ENCODE results near the gene CALB2.

The CALB2 gene

GRCh38 chr16:71402674-71403073 lies 44.2 kb downstream of the CALB2 start:
- no peaks in the 10 kb centered on the region; the same call in 1 of the 2 replicates for H3K27me3 ChIP-seq (ENCODE audit: insufficient read depth, low read length)

GRCh38 chr16:71404364-71404763 lies 45.8 kb downstream of the CALB2 start:
- Histone ChIP-seq H3K27me3 (ENCODE audit: insufficient read depth, low read length) (no peaks in the 10 kb centered on the region; the same call in 1 of the 2 replicates), H3K9me3 (ENCODE audit: insufficient read depth, low read depth, low read length) (peaks cover 10% of the 10 kb centered on the region), H3K4me1 (ENCODE audit: insufficient read depth, low read length) (peaks cover 12% of the 10 kb centered on the region; the same call in 1 of the 2 replicates), H3K4me3 (ENCODE audit: low read length) (no peak overlapping the region), H3K9ac (ENCODE audit: low read depth, low read length) (no peak overlapping the region), H3K36me3 (ENCODE audit: insufficient read depth, low read depth, low read length) (no peaks in the 10 kb centered on the region), H3K27ac (ENCODE audit: low read length) (no peak overlapping the region)

More at GRCh38 chr16:71402674-71403073, 44.2 kb downstream of the CALB2 start:
- Histone ChIP-seq H3K27ac (ENCODE audit: low read length) (no peak overlapping the region), H3K9me3 (ENCODE audit: insufficient read depth, low read depth, low read length) (peaks cover 10% of the 10 kb centered on the region), H3K9ac (ENCODE audit: low read depth, low read length) (no peak overlapping the region), H3K4me3 (ENCODE audit: low read length) (no peak overlapping the region), H3K4me1 (ENCODE audit: insufficient read depth, low read length) (peaks cover 12% of the 10 kb centered on the region; the same call in 1 of the 2 replicates), H3K36me3 (ENCODE audit: insufficient read depth, low read depth, low read length) (no peaks in the 10 kb centered on the region)

GRCh38 chr16:71406316-71406715 lies 47.8 kb downstream of the CALB2 start:
- Histone ChIP-seq H3K4me1 (ENCODE audit: insufficient read depth, low read length) (peaks cover 6% of the 10 kb centered on the region; the same call in 1 of the 2 replicates), H3K4me3 (ENCODE audit: low read length) (no peak overlapping the region), H3K27me3 (ENCODE audit: insufficient read depth, low read length) (no peaks in the 10 kb centered on the region; the same call in 1 of the 2 replicates), H3K27ac (ENCODE audit: low read length) (no peak overlapping the region), H3K9ac (ENCODE audit: low read depth, low read length) (no peak overlapping the region), H3K36me3 (ENCODE audit: insufficient read depth, low read depth, low read length) (no peaks in the 10 kb centered on the region), H3K9me3 (ENCODE audit: insufficient read depth, low read depth, low read length) (peaks cover 10% of the 10 kb centered on the region)

GRCh38 chr16:71406724-71407123 lies 48.2 kb downstream of the CALB2 start:
- no peak overlapping the region for H3K9ac ChIP-seq (ENCODE audit: low read depth, low read length)
- H3K4me3 ChIP-seq (ENCODE audit: low read length) = no peak overlapping the region
- H3K36me3 ChIP-seq (ENCODE audit: insufficient read depth, low read depth, low read length) = no peaks in the 10 kb centered on the region
- peaks cover 10% of the 10 kb centered on the region for H3K9me3 ChIP-seq (ENCODE audit: insufficient read depth, low read depth, low read length)
- H3K4me1 ChIP-seq (ENCODE audit: insufficient read depth, low read length) = peaks cover 5% of the 10 kb centered on the region; the same call in 1 of the 2 replicates
- no peaks in the 10 kb centered on the region; the same call in 1 of the 2 replicates for H3K27me3 ChIP-seq (ENCODE audit: insufficient read depth, low read length)
- H3K27ac ChIP-seq (ENCODE audit: low read length) = no peak overlapping the region

GRCh38 chr16:71407731-71408130 lies 49.2 kb downstream of the CALB2 start:
- H3K36me3 ChIP-seq (ENCODE audit: insufficient read depth, low read depth, low read length) = no peaks in the 10 kb centered on the region
- no peaks in the 10 kb centered on the region for H3K4me1 ChIP-seq (ENCODE audit: insufficient read depth, low read length)
- no peak overlapping the region for H3K4me3 ChIP-seq (ENCODE audit: low read length)
- peaks cover 10% of the 10 kb centered on the region for H3K9me3 ChIP-seq (ENCODE audit: insufficient read depth, low read depth, low read length)
- H3K27me3 ChIP-seq (ENCODE audit: insufficient read depth, low read length) = no peaks in the 10 kb centered on the region; the same call in 1 of the 2 replicates
- H3K9ac ChIP-seq (ENCODE audit: low read depth, low read length) = no peak overlapping the region
- no peak overlapping the region for H3K27ac ChIP-seq (ENCODE audit: low read length)

GRCh38 chr16:71408536-71408935 lies 50.0 kb downstream of the CALB2 start:
- Histone ChIP-seq H3K9me3 (ENCODE audit: insufficient read depth, low read depth, low read length) (peaks cover 10% of the 10 kb centered on the region), H3K36me3 (ENCODE audit: insufficient read depth, low read depth, low read length) (no peaks in the 10 kb centered on the region), H3K9ac (ENCODE audit: low read depth, low read length) (no peak overlapping the region), H3K4me3 (ENCODE audit: low read length) (no peak overlapping the region), H3K4me1 (ENCODE audit: insufficient read depth, low read length) (peaks cover 4% of the 10 kb centered on the region; the same call in 1 of the 2 replicates), H3K27me3 (ENCODE audit: insufficient read depth, low read length) (peaks cover 6% of the 10 kb centered on the region), H3K27ac (ENCODE audit: low read length) (no peak overlapping the region)

GRCh38 chr16:71409011-71409775 lies 50.7 kb downstream of the CALB2 start:
- H3K4me1 ChIP-seq (ENCODE audit: insufficient read depth, low read length) = peaks cover 4% of the 10 kb centered on the region; the same call in 1 of the 2 replicates
- no peak overlapping the region for H3K27ac ChIP-seq (ENCODE audit: low read length)
- H3K9ac ChIP-seq (ENCODE audit: low read depth, low read length) = no peak overlapping the region
- H3K4me3 ChIP-seq (ENCODE audit: low read length) = no peak overlapping the region
- H3K27me3 ChIP-seq (ENCODE audit: insufficient read depth, low read length) = peaks cover 12% of the 10 kb centered on the region
- no peaks in the 10 kb centered on the region for H3K36me3 ChIP-seq (ENCODE audit: insufficient read depth, low read depth, low read length)
- H3K9me3 ChIP-seq (ENCODE audit: insufficient read depth, low read depth, low read length) = peaks cover 9% of the 10 kb centered on the region

- Histone ChIP-seq H3K4me1 (ENCODE audit: insufficient read depth, low read length) (peaks cover 4% of the 10 kb centered on the region; the same call in 1 of the 2 replicates), H3K9ac (ENCODE audit: low read depth, low read length) (no peak overlapping the region), H3K9me3 (ENCODE audit: insufficient read depth, low read depth, low read length) (no peaks in the 10 kb centered on the region), H3K27me3 (ENCODE audit: insufficient read depth, low read length) (peaks cover 12% of the 10 kb centered on the region), H3K36me3 (ENCODE audit: insufficient read depth, low read depth, low read length) (no peaks in the 10 kb centered on the region), H3K27ac (ENCODE audit: low read length) (no peak overlapping the region), H3K4me3 (ENCODE audit: low read length) (no peak overlapping the region)
These were observed 51.6 kb downstream of the CALB2 start for GRCh38 chr16:71410146-71410545.

GRCh38 chr16:71412270-71413160 lies 54.0 kb downstream of the CALB2 start:
- peak overlapping the region; percentile 75 for H3K4me3 ChIP-seq (ENCODE audit: low read length)
- H3K36me3 ChIP-seq (ENCODE audit: insufficient read depth, low read depth, low read length) = no peaks in the 10 kb centered on the region
- H3K27ac ChIP-seq (ENCODE audit: low read length) = no peak overlapping the region
- H3K9ac ChIP-seq (ENCODE audit: low read depth, low read length) = peak overlapping the region; percentile 70; the same call in 1 of the 2 replicates
- peaks cover 13% of the 10 kb centered on the region for H3K27me3 ChIP-seq (ENCODE audit: insufficient read depth, low read length)
- H3K9me3 ChIP-seq (ENCODE audit: insufficient read depth, low read depth, low read length) = no peaks in the 10 kb centered on the region
- peaks cover 4% of the 10 kb centered on the region; the same call in 1 of the 2 replicates for H3K4me1 ChIP-seq (ENCODE audit: insufficient read depth, low read length)

GRCh38 chr16:71413341-71413740 lies 54.8 kb downstream of the CALB2 start:
- Histone ChIP-seq H3K4me1 (ENCODE audit: insufficient read depth, low read length) (peaks cover 4% of the 10 kb centered on the region; the same call in 1 of the 2 replicates), H3K27me3 (ENCODE audit: insufficient read depth, low read length) (peaks cover 17% of the 10 kb centered on the region), H3K27ac (ENCODE audit: low read length) (no peak overlapping the region), H3K36me3 (ENCODE audit: insufficient read depth, low read depth, low read length) (no peaks in the 10 kb centered on the region), H3K9ac (ENCODE audit: low read depth, low read length) (no peak overlapping the region), H3K4me3 (ENCODE audit: low read length) (no peak overlapping the region), H3K9me3 (ENCODE audit: insufficient read depth, low read depth, low read length) (no peaks in the 10 kb centered on the region)

GRCh38 chr16:71414038-71414437 lies 55.5 kb downstream of the CALB2 start:
- H3K4me3 ChIP-seq (ENCODE audit: low read length) = no peak overlapping the region
- H3K27me3 ChIP-seq (ENCODE audit: insufficient read depth, low read length) = peaks cover 17% of the 10 kb centered on the region
- no peaks in the 10 kb centered on the region for H3K36me3 ChIP-seq (ENCODE audit: insufficient read depth, low read depth, low read length)
- no peak overlapping the region for H3K9ac ChIP-seq (ENCODE audit: low read depth, low read length)
- no peaks in the 10 kb centered on the region for H3K9me3 ChIP-seq (ENCODE audit: insufficient read depth, low read depth, low read length)
- H3K27ac ChIP-seq (ENCODE audit: low read length) = no peak overlapping the region
- peaks cover 4% of the 10 kb centered on the region; the same call in 1 of the 2 replicates for H3K4me1 ChIP-seq (ENCODE audit: insufficient read depth, low read length)
